Muscle of arm (tissue), 14 donors: ENCODE results near the gene ZNF324B. TPM values are rescaled to one million over a fixed set of nuclear protein-coding genes. Genes with fewer than 3 reads are reported as not detected.
A peak's percentile ranks its signal among the peaks of the same experiment; 100 is the strongest.
"Not testable (repeated sequence)": the region's sequence is repeated elsewhere in the genome, so short reads cannot be mapped to it uniquely, and the experiment has no call there.

ENCODE experiments used
- DNase-seq: peaks from one replicate; pipeline ENCODE4 v3.0.0-alpha.2; 2013
- long read RNA-seq, 11 donors: transcript quantifications; one replicate each; lab custom pipeline, GENCODE V29; 2026
- polyA plus RNA-seq, 12 donors: library from polyadenylated mRNA; unstranded; fragments of 120-200 nt; gene quantifications; one replicate each; pipeline ENCODE4 v1.2.1, GENCODE V29; 2013; ENCODE audit not compliant: insufficient read length in 12 of 12

The ZNF324B gene
- polyA plus RNA-seq, result 1 to 10 TPM in 10 of 12 donors, not detected in 2; 2.3 to 4.4 (median 3.1) TPM
- long read RNA-seq, donor 1, partial matches to known transcripts, result 0 of 2 reads
- long read RNA-seq, donor 1, other reads (novel, unspliced or antisense), result 0 of 2 reads
- long read RNA-seq, donor 2, result 0 reads
- long read RNA-seq, donor 3, result 0 reads
- long read RNA-seq, donor 4, partial matches to known transcripts, result 0 of 1 reads
- long read RNA-seq, donor 4, other reads (novel, unspliced or antisense), result 0 of 1 reads
- long read RNA-seq, donor 5, partial matches to known transcripts, result 0 of 1 reads
- long read RNA-seq, donor 5, other reads (novel, unspliced or antisense), result 0 of 1 reads
- long read RNA-seq, donor 6, partial matches to known transcripts, result 0 of 1 reads
- long read RNA-seq, donor 6, other reads (novel, unspliced or antisense), result 0 of 1 reads
- long read RNA-seq, donor 7, partial matches to known transcripts, result 0 of 2 reads
- long read RNA-seq, donor 7, other reads (novel, unspliced or antisense), result 0 of 2 reads
- long read RNA-seq, donor 8, result 0 reads
- long read RNA-seq, donor 9, result 0 reads
- long read RNA-seq, donor 10, result 0 reads
- long read RNA-seq, donor 11, partial matches to known transcripts, result 0 of 1 reads
- long read RNA-seq, donor 11, other reads (novel, unspliced or antisense), result 0 of 1 reads

- peak; percentile 96 for DNase-seq
Observed at GRCh38 chr19:58451358-58452101, at the start of gene ZNF324B. ZNF324B (plus strand) TSS chr19:58451622; CDS start chr19:58453702, 2,080 bp downstream.

GRCh38 chr19:58401840-58402421, 49.5 kb upstream of the ZNF324B start:
- DNase-seq, result no peak

- DNase-seq, result not testable (repeated sequence)
Observed at GRCh38 chr19:58403920-58404478, 47.4 kb upstream of the ZNF324B start.

- DNase-seq, result no peak
Observed at GRCh38 chr19:58406818-58407657, 44.4 kb upstream of the ZNF324B start.

- DNase-seq, result no peak
Observed at GRCh38 chr19:58407658-58408151, 43.7 kb upstream of the ZNF324B start.

GRCh38 chr19:58408152-58409009, 43.0 kb upstream of the ZNF324B start, which contains the start of gene ZNF584:
ZNF584 (plus strand) TSS chr19:58408649; CDS start chr19:58409148, 499 bp downstream.
- peak; percentile 94 for DNase-seq

- DNase-seq, result no peak
Observed at GRCh38 chr19:58409010-58409790, 42.2 kb upstream of the ZNF324B start.

GRCh38 chr19:58416604-58417003, 34.8 kb upstream of the ZNF324B start:
- DNase-seq, result no peak

- no peak for DNase-seq
Observed at GRCh38 chr19:58417071-58417470, 34.4 kb upstream of the ZNF324B start.

- DNase-seq, result no peak
Observed at GRCh38 chr19:58428617-58429016, 22.8 kb upstream of the ZNF324B start.

GRCh38 chr19:58429745-58430144, 21.7 kb upstream of the ZNF324B start:
- no peak for DNase-seq

- DNase-seq, result no peak
Observed at GRCh38 chr19:58434217-58434616, 17.2 kb upstream of the ZNF324B start.

- peak; percentile 99 for DNase-seq
Observed at GRCh38 chr19:58439576-58440554, 11.6 kb upstream of the ZNF324B start, which contains the start of gene ZNF132. ZNF132 (minus strand) TSS chr19:58440153; CDS start chr19:58439821, 332 bp downstream.

GRCh38 chr19:58440556-58440955, 10.9 kb upstream of the ZNF324B start:
- DNase-seq, result peak; percentile 15

GRCh38 chr19:58442986-58443385, 8.4 kb upstream of the ZNF324B start:
- DNase-seq, result not testable (repeated sequence)

- not testable (repeated sequence) for DNase-seq
Observed at GRCh38 chr19:58448860-58449259, 2.6 kb upstream of the ZNF324B start.

GRCh38 chr19:58449980-58450379, 1.4 kb upstream of the ZNF324B start:
- not testable (repeated sequence) for DNase-seq
